ENCODE data around the gene LGALS4.

GRCh38 chr19:38786572-38787265 lies 26.0 kb downstream of the LGALS4 start:
- TF ChIP-seq CTCF (IDR thresholded peaks at IDR 0.05; ENCODE audit: low read length) (no peak), EZH2 (IDR thresholded peaks at IDR 0.05; ENCODE audit: borderline replicate concordance, low read length) (no peak)
